ENCODE results near the gene SYNE1. TPM values are rescaled to one million over a fixed set of nuclear protein-coding genes. Genes with fewer than 3 reads are reported as not detected.
"Not testable (repeated sequence)": the region's sequence is repeated elsewhere in the genome, so short reads cannot be mapped to it uniquely, and the experiment has no call there.

The SYNE1 gene
- total and polyA plus RNA-seq, 2 of the 8 experiments (the other 6 are each of a cell fraction or from before 2014, with no cell fraction given), result 2.8 to 5.5 TPM

DNA sequence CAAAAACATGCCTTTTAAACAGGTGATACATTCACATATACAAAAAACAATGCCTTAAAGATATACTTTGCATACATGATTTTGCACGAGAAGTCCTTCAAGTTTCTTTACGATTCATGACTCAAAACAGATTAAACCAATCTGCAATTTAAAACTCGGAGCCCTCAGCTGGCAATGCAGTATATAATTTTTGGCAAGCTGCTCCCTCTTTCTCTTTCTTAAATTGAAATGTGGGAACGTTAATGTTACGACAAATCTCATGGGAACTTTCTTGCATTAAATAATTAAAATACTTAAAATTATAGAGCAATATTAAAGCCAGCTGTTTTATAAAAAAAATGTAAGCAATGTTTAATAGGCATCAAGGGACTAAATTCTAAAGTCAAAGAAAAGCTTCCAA, 495.1 kb downstream of the SYNE1 start (continued):
- TF ChIP-seq CHD1 (IDR thresholded peaks at IDR 0.05; ENCODE audit: low read depth, low read length), result no peak
- no peak for TF ChIP-seq SP4 (IDR thresholded peaks at IDR 0.05; ENCODE audit: low read length)
- TF ChIP-seq EZH2 (IDR thresholded peaks at IDR 0.05; ENCODE audit: low read depth, low read length, severe bottlenecking), result no peak

DNA sequence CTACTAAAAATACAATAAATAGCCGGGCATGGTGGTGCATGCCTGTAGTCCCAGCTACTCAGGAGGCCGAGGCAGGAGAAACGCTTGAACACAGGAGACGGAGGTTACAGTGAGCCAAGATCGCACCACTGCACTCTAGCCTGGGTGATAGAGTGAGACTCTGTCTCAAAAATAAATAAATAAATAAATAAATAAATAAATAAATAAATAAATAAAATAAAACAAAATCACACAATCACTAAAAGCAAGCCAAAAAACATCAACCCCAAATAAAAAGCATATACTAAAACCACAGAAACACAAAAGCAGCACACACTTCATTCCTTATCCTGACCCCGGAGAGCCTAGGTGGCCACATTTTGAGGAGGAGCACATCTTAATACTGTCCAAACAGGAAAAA, 498.8 kb downstream of the SYNE1 start:
- H2BK120ac ChIP-seq (replicated peaks; ENCODE audit: low read depth, low read length); FAIRE-seq; H4K8ac ChIP-seq (ENCODE audit: extremely low read depth, insufficient read depth, low read length); H3K79me1 ChIP-seq (ENCODE audit: low read depth, low read length); H2AFZ ChIP-seq (ENCODE audit: low read length); H3K4me2 ChIP-seq (ENCODE audit: insufficient read depth in 1 of 2, low read depth in 2 of 2, low read length in 2 of 2); H2AK5ac ChIP-seq (ENCODE audit: low read depth, low read length); H4K5ac ChIP-seq (ENCODE audit: insufficient read length, low read depth, low read length); H3K9ac ChIP-seq (replicated peaks in 1 of 4; ENCODE audit: extremely low read depth in 1 of 4, low read depth in 3 of 4, low read length in 3 of 4); H3K79me2 ChIP-seq (ENCODE audit: control insufficient read depth in 1 of 2, insufficient read depth in 2 of 2, low read length in 2 of 2); H3K4me1 ChIP-seq (replicated peaks in 1 of 4; ENCODE audit: control insufficient read depth in 3 of 4, insufficient read depth in 4 of 4, low read length in 3 of 4); H3K36me3 ChIP-seq (ENCODE audit: control insufficient read depth in 2 of 4, insufficient read depth in 4 of 4, low read length in 3 of 4); H3K18ac ChIP-seq (ENCODE audit: extremely low read depth, low read length); H3K23ac ChIP-seq (ENCODE audit: insufficient read length); H3K27me3 ChIP-seq (replicated peaks in 1 of 4; ENCODE audit: control insufficient read depth in 3 of 4, extremely low read depth in 1 of 4, insufficient read depth in 3 of 4, low read length in 3 of 4); H2BK20ac ChIP-seq (ENCODE audit: low read length); H3K23me2 ChIP-seq (ENCODE audit: low read depth, low read length); H3K4me3 ChIP-seq (ENCODE audit: extremely low read depth in 1 of 4, insufficient read depth in 2 of 4, low read depth in 3 of 4, low read length in 4 of 4); DNase-seq (ENCODE audit: low read depth in 1 of 2, low spot score in 2 of 2); H3K4ac ChIP-seq (replicated peaks; ENCODE audit: insufficient read length, low read depth, low read length); H4K91ac ChIP-seq (replicated peaks; ENCODE audit: insufficient read length, low read length); H2BK5ac ChIP-seq (ENCODE audit: low read depth, low read length); POLR2A ChIA-PET (ENCODE audit: partially characterized antibody); H3K27ac ChIP-seq (ENCODE audit: low read depth, low read length); H3K56ac ChIP-seq (replicated peaks; ENCODE audit: insufficient read length, low read depth, low read length); H2BK15ac ChIP-seq (ENCODE audit: low read length); H2BK12ac ChIP-seq (ENCODE audit: low read depth, low read length); H3K14ac ChIP-seq (ENCODE audit: insufficient read length); H4K20me1 ChIP-seq (replicated peaks in 1 of 2; ENCODE audit: control insufficient read depth in 1 of 2, insufficient read depth in 2 of 2, low read length in 2 of 2); H3K9me3 ChIP-seq (ENCODE audit: insufficient read depth in 2 of 2, low read depth in 1 of 2, low read length in 1 of 2): not testable (repeated sequence)
- 97% methylated on average over 6 of the region's 6 CpGs; no CpG with 5 or more reads in 1 of the 2 experiments for WGBS, 2 experiments (ENCODE audit: extremely low coverage in 1 of 2, insufficient coverage in 1 of 2, insufficient read length in 1 of 2, insufficient replicate concordance in 2 of 2, low coverage in 1 of 2, low lambda C conversion rate in 2 of 2, missing lambda C conversion rate in 1 of 2)
- CTCF ChIA-PET (ENCODE audit: partially characterized antibody), result interaction anchor here (0.9 to 1.0 kb wide), 2 partner anchors 10 to 14 kb away, joined by 3 read pairs; no protein-coding TSS in a partner anchor

All from H1 (cell line).